ENCODE results near the gene SLC17A2.

Gene SLC17A2

GRCh38 chr6:25952535-25952934 lies 22.0 kb upstream of the SLC17A2 start:
- Histone ChIP-seq H3F3A (ENCODE audit: insufficient read depth, low read length) (no peaks in the 10 kb centered on the region), H2AFZ (ENCODE audit: low read length) (no peak overlapping the region), H3K4me2 (ENCODE audit: low read depth, low read length) (no peak overlapping the region), H3K79me2 (ENCODE audit: low read length) (no peaks in the 10 kb centered on the region), H3K27ac (ENCODE audit: low read length) (no peak overlapping the region), H3K4me3 (ENCODE audit: low read length) (no peak overlapping the region), H3K27me3 (replicated peaks; ENCODE audit: insufficient read depth, low read length) (no peaks in the 10 kb centered on the region), H3K36me3 (replicated peaks; ENCODE audit: insufficient read depth, low read length) (no peaks in the 10 kb centered on the region), H3K9me2 (replicated peaks; ENCODE audit: insufficient read depth, low read length) (no peaks in the 10 kb centered on the region), H4K20me1 (ENCODE audit: insufficient read depth, low read length) (no peaks in the 10 kb centered on the region), H3K9ac (ENCODE audit: low read length) (no peak overlapping the region), H3K4me1 (ENCODE audit: low read length) (no peaks in the 10 kb centered on the region), H3K9me3 (replicated peaks; ENCODE audit: insufficient read depth, low read length) (no peaks in the 10 kb centered on the region)
- TF ChIP-seq EZH2 (optimal IDR thresholded peaks at IDR 0.05; ENCODE audit: low read depth, low read length) (no peak), EZH2phosphoT487 (IDR thresholded peaks at IDR 0.05; ENCODE audit: low read length) (no peak), CTCF (IDR thresholded peaks at IDR 0.05; ENCODE audit: low read length) (no peak)
- DNase-seq: no peak

- no peak for TF ChIP-seq EZH2phosphoT487 (IDR thresholded peaks at IDR 0.05; ENCODE audit: low read length)
- TF ChIP-seq EZH2 (optimal IDR thresholded peaks at IDR 0.05; ENCODE audit: low read depth, low read length): no peak
- TF ChIP-seq CTCF (IDR thresholded peaks at IDR 0.05; ENCODE audit: low read length): no peak
- DNase-seq: no peak
- Histone ChIP-seq H3K27me3 (replicated peaks; ENCODE audit: insufficient read depth, low read length) (no peaks in the 10 kb centered on the region), H2AFZ (ENCODE audit: low read length) (no peak overlapping the region), H3K79me2 (ENCODE audit: low read length) (no peaks in the 10 kb centered on the region), H3K9me2 (replicated peaks; ENCODE audit: insufficient read depth, low read length) (no peaks in the 10 kb centered on the region), H4K20me1 (ENCODE audit: insufficient read depth, low read length) (no peaks in the 10 kb centered on the region), H3K4me1 (ENCODE audit: low read length) (no peaks in the 10 kb centered on the region), H3K9ac (ENCODE audit: low read length) (no peak overlapping the region), H3K27ac (ENCODE audit: low read length) (no peak overlapping the region), H3K4me3 (ENCODE audit: low read length) (no peak overlapping the region), H3K36me3 (replicated peaks; ENCODE audit: insufficient read depth, low read length) (no peaks in the 10 kb centered on the region), H3K9me3 (replicated peaks; ENCODE audit: insufficient read depth, low read length) (no peaks in the 10 kb centered on the region), H3F3A (ENCODE audit: insufficient read depth, low read length) (no peaks in the 10 kb centered on the region), H3K4me2 (ENCODE audit: low read depth, low read length) (no peak overlapping the region)
Observed at GRCh38 chr6:25951296-25952032, 21.0 kb upstream of the SLC17A2 start.

- H3K36me3 ChIP-seq (replicated peaks; ENCODE audit: insufficient read depth, low read length): no peaks in the 10 kb centered on the region
- no peak overlapping the region for H3K9ac ChIP-seq (ENCODE audit: low read length)
- TF ChIP-seq EZH2phosphoT487 (IDR thresholded peaks at IDR 0.05; ENCODE audit: low read length) (no peak), EZH2 (optimal IDR thresholded peaks at IDR 0.05; ENCODE audit: low read depth, low read length) (no peak), CTCF (IDR thresholded peaks at IDR 0.05; ENCODE audit: low read length) (no peak)
- H3K4me1 ChIP-seq (ENCODE audit: low read length): peaks cover 3% of the 10 kb centered on the region
- no peak overlapping the region for H3K4me2 ChIP-seq (ENCODE audit: low read depth, low read length)
- H3K27ac ChIP-seq (ENCODE audit: low read length): no peak overlapping the region
- no peaks in the 10 kb centered on the region for H3K27me3 ChIP-seq (replicated peaks; ENCODE audit: insufficient read depth, low read length)
- H3K4me3 ChIP-seq (ENCODE audit: low read length): no peak overlapping the region
- no peaks in the 10 kb centered on the region for H4K20me1 ChIP-seq (ENCODE audit: insufficient read depth, low read length)
- DNase-seq: no peak
- no peaks in the 10 kb centered on the region for H3K9me3 ChIP-seq (replicated peaks; ENCODE audit: insufficient read depth, low read length)
- H3F3A ChIP-seq (ENCODE audit: insufficient read depth, low read length): no peaks in the 10 kb centered on the region
- no peaks in the 10 kb centered on the region for H3K79me2 ChIP-seq (ENCODE audit: low read length)
- H3K9me2 ChIP-seq (replicated peaks; ENCODE audit: insufficient read depth, low read length): no peaks in the 10 kb centered on the region
- no peak overlapping the region for H2AFZ ChIP-seq (ENCODE audit: low read length)
Observed at GRCh38 chr6:25950297-25950696, 19.8 kb upstream of the SLC17A2 start.
